HepG2 (cell line): Measurements from ENCODE around the gene ANKRD2.

Source experiments
- HOXA7 ChIP-seq: sonication (generic); formaldehyde crosslinking; IDR thresholded peaks from 2 replicates; pipeline ENCODE4 v1.8.1; 2022; ENCODE audit warnings: mild to moderate bottlenecking, missing genetic modification reagents, moderate library complexity
- MTA1 ChIP-seq: sonication (generic); formaldehyde crosslinking; IDR thresholded peaks from 2 replicates; pipeline ENCODE4 v1.4.0; 2020; ENCODE audit warnings: missing genetic modification reagents, mild to moderate bottlenecking, borderline replicate concordance
- NCOR1 ChIP-seq: fragments of 200-600 bp; sonication (generic); IDR thresholded peaks from 2 replicates; pipeline ENCODE4 v1.7.0; 2017; ENCODE audit warnings: antibody characterized with exemption, low read length, borderline replicate concordance
- TBL1XR1 ChIP-seq: fragments of 150-350 bp; IDR thresholded peaks from 2 replicates; pipeline ENCODE4 v1.6.1; 2014; ENCODE audit warnings: borderline replicate concordance, low read length; ENCODE audit not compliant: partially characterized antibody
- ZNF660 ChIP-seq: sonication (generic); formaldehyde crosslinking; IDR thresholded peaks from 2 replicates; pipeline ENCODE4 v1.5.1; 2020; ENCODE audit warnings: mild to moderate bottlenecking, low read depth, missing genetic modification reagents, borderline replicate concordance
- TF ChIP-seq, protein P1 (sequence below): sonication (generic); formaldehyde crosslinking; IDR thresholded peaks from 2 replicates; pipeline ENCODE4 v1.8.1; 2022; ENCODE audit warnings: mild to moderate bottlenecking, missing genetic modification reagents
- TF ChIP-seq, protein P2 (sequence below): IDR thresholded peaks from 2 replicates; pipeline ENCODE4 v1.6.1; 2016; ENCODE audit warnings: low read depth, control low read depth
- TF ChIP-seq, protein P3 (sequence below): IDR thresholded peaks from 2 replicates; pipeline ENCODE4 v1.6.1; 2016; ENCODE audit warnings: mild to moderate bottlenecking, missing biosample characterization, missing genetic modification reagents
- TF ChIP-seq, protein P4 (sequence below): sonication (generic); formaldehyde crosslinking; IDR thresholded peaks from 2 replicates; pipeline ENCODE4 v1.4.0; 2020; ENCODE audit warnings: missing genetic modification reagents

DNA sequence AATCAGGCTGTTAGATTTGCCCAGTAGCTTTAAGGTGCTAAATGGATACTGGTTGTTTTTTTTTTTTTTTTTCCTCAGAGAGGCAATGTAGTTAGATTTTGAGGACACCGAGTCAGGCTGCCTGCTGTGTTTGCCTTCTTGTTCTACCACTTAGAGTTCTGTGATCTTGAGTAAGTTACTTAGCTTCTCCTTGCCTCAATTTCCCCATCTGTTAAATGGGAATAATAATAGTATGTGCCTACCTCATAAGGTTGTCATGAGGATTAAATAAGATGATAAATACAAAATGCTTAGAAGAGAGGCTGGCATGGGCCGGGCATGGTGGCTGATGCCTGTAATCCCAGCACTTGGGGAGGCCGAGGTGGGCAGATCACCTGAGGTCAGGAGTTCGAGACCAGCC is 46.2 kb downstream of the ANKRD2 start:
- TF ChIP-seq ZNF660 (no peak), TBL1XR1 (no peak), MTA1 (CRISPR knock-in tag) (no peak), HOXA7 (CRISPR knock-in tag) (no peak), NCOR1 (no peak)
- TF ChIP-seq, protein P1, sequence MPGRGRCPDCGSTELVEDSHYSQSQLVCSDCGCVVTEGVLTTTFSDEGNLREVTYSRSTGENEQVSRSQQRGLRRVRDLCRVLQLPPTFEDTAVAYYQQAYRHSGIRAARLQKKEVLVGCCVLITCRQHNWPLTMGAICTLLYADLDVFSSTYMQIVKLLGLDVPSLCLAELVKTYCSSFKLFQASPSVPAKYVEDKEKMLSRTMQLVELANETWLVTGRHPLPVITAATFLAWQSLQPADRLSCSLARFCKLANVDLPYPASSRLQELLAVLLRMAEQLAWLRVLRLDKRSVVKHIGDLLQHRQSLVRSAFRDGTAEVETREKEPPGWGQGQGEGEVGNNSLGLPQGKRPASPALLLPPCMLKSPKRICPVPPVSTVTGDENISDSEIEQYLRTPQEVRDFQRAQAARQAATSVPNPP (CRISPR knock-in tag) = no peak
- TF ChIP-seq, protein P2, sequence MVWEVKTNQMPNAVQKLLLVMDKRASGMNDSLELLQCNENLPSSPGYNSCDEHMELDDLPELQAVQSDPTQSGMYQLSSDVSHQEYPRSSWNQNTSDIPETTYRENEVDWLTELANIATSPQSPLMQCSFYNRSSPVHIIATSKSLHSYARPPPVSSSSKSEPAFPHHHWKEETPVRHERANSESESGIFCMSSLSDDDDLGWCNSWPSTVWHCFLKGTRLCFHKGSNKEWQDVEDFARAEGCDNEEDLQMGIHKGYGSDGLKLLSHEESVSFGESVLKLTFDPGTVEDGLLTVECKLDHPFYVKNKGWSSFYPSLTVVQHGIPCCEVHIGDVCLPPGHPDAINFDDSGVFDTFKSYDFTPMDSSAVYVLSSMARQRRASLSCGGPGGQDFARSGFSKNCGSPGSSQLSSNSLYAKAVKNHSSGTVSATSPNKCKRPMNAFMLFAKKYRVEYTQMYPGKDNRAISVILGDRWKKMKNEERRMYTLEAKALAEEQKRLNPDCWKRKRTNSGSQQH (CRISPR knock-in tag) = no peak
- TF ChIP-seq, protein P3, sequence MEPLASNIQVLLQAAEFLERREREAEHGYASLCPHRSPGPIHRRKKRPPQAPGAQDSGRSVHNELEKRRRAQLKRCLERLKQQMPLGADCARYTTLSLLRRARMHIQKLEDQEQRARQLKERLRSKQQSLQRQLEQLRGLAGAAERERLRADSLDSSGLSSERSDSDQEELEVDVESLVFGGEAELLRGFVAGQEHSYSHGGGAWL (CRISPR knock-in tag) = no peak
- TF ChIP-seq, protein P4, sequence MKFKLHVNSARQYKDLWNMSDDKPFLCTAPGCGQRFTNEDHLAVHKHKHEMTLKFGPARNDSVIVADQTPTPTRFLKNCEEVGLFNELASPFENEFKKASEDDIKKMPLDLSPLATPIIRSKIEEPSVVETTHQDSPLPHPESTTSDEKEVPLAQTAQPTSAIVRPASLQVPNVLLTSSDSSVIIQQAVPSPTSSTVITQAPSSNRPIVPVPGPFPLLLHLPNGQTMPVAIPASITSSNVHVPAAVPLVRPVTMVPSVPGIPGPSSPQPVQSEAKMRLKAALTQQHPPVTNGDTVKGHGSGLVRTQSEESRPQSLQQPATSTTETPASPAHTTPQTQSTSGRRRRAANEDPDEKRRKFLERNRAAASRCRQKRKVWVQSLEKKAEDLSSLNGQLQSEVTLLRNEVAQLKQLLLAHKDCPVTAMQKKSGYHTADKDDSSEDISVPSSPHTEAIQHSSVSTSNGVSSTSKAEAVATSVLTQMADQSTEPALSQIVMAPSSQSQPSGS = no peak
